Measurements from ENCODE around the gene SOX30. TPM values are rescaled to one million over a fixed set of nuclear protein-coding genes. Genes with fewer than 3 reads are reported as not detected.

SOX30 gene
- total RNA-seq, 1 experiment from 2014 or later = 0.46 TPM

- no peak for TF ChIP-seq ATF6 (CRISPR knock-in tag; IDR thresholded peaks at IDR 0.05)
- TF ChIP-seq FOXP1 (CRISPR knock-in tag; IDR thresholded peaks at IDR 0.05; ENCODE audit: borderline replicate concordance) = no peak
- TF ChIP-seq AR (CRISPR knock-in tag; IDR thresholded peaks at IDR 0.05) = no peak
- no peak for TF ChIP-seq ZBTB21 (CRISPR knock-in tag; IDR thresholded peaks at IDR 0.05; ENCODE audit: borderline replicate concordance)
- no peak for TF ChIP-seq ZBTB43 (CRISPR knock-in tag; IDR thresholded peaks at IDR 0.05)
- no peak for TF ChIP-seq RELA (CRISPR knock-in tag; IDR thresholded peaks at IDR 0.05; ENCODE audit: borderline replicate concordance)
These were observed 38.6 kb downstream of the SOX30 start (continued) for GRCh38 chr5:157613385-157614245.

- H3K27ac Mint-ChIP-seq = no peak overlapping the region
- H3K36me3 Mint-ChIP-seq = no peaks in the 10 kb centered on the region
- H3K4me1 Mint-ChIP-seq = no peaks in the 10 kb centered on the region; the same call in 1 of the 2 replicates
- H3K9me3 Mint-ChIP-seq = 0 out of 2 replicates have a peak, but pooled peaks cover 3% of the 10 kb centered on the region
- no peak overlapping the region for H3K4me3 Mint-ChIP-seq
- TF ChIP-seq SOX15 (CRISPR knock-in tag; IDR thresholded peaks at IDR 0.05) = no peak
- no peak for TF ChIP-seq FOXP1 (CRISPR knock-in tag; IDR thresholded peaks at IDR 0.05; ENCODE audit: borderline replicate concordance)
- ATAC-seq (no peak), DNase-seq (ENCODE audit: low spot score) (no peak)
- CTCF ChIA-PET = interaction anchor here (0.8 kb wide), 1 partner anchor 309 kb away, joined by 3 read pairs; no protein-coding TSS in a partner anchor
- POLR2A ChIA-PET = no interaction called here
- no peaks in the 10 kb centered on the region for H3K27me3 Mint-ChIP-seq (ENCODE audit: low read depth)
These were observed 39.7 kb downstream of the SOX30 start for GRCh38 chr5:157612581-157612980.

- Mint-ChIP-seq H3K27ac (no peak overlapping the region), H3K36me3 (no peaks in the 10 kb centered on the region), H3K4me1 (no peaks in the 10 kb centered on the region; the same call in 1 of the 2 replicates), H3K27me3 (ENCODE audit: low read depth) (no peaks in the 10 kb centered on the region), H3K9me3 (0 out of 2 replicates have a peak, but pooled peaks cover 3% of the 10 kb centered on the region), H3K4me3 (no peak overlapping the region)
- ATAC-seq (no peak), DNase-seq (ENCODE audit: low spot score) (no peak)
- TF ChIP-seq OVOL2 (CRISPR knock-in tag; IDR thresholded peaks at IDR 0.05; ENCODE audit: borderline replicate concordance) (no peak), E2F1 (CRISPR knock-in tag; IDR thresholded peaks at IDR 0.05) (no peak), SP1 (CRISPR knock-in tag; conservative IDR thresholded peaks at IDR 0.05) (no peak), ZNF263 (CRISPR knock-in tag; IDR thresholded peaks at IDR 0.05; ENCODE audit: low read depth) (no peak), IRF2 (CRISPR knock-in tag; IDR thresholded peaks at IDR 0.05; ENCODE audit: borderline replicate concordance, low read depth) (no peak), ZBTB43 (CRISPR knock-in tag; IDR thresholded peaks at IDR 0.05) (no peak), RORB (CRISPR knock-in tag; IDR thresholded peaks at IDR 0.05) (no peak), JAZF1 (CRISPR knock-in tag; IDR thresholded peaks at IDR 0.05) (no peak), ETV6 (CRISPR knock-in tag; IDR thresholded peaks at IDR 0.05) (no peak)
- CTCF ChIA-PET = no interaction called here
- POLR2A ChIA-PET = no interaction called here
These were observed 40.4 kb downstream of the SOX30 start for GRCh38 chr5:157611571-157612476.

Data from WTC11 (cell line).